ENCODE data around the gene LTB4R2.

- TF ChIP-seq EZH2 (IDR thresholded peaks at IDR 0.05; ENCODE audit: borderline replicate concordance, insufficient read depth, low read depth, low read length, poor library complexity, severe bottlenecking) (no peak), CTCF (IDR thresholded peaks at IDR 0.05) (no peak)
Observed at GRCh38 chr14:24299255-24300191, 10.4 kb upstream of the LTB4R2 start, which contains the start of the genes DHRS1 and NOP9.

Measured in B cell (primary cell).